Progenitor cell of endocrine pancreas (in vitro differentiated cells): ENCODE results near the gene SEPTIN6. TPM values are rescaled to one million over a fixed set of nuclear protein-coding genes. Genes with fewer than 3 reads are reported as not detected.
"Not testable (repeated sequence)": the region's sequence is repeated elsewhere in the genome, so short reads cannot be mapped to it uniquely, and the experiment has no call there.

ENCODE experiments used
- DNase-seq: peaks from one replicate; pipeline ENCODE4 v3.0.0; 2021; ENCODE audit warnings: low spot score; ENCODE audit not compliant: unreplicated experiment
- H3K27ac Mint-ChIP-seq: 2 replicates; pipeline ENCODE4 v1.8.0; 2021; ENCODE audit warnings: mild to moderate bottlenecking, moderate library complexity, mixed read lengths
- H3K27me3 Mint-ChIP-seq: 2 replicates; pipeline ENCODE4 v1.8.0; 2021; ENCODE audit warnings: mixed read lengths
- H3K36me3 Mint-ChIP-seq: 2 replicates; pipeline ENCODE4 v1.8.0; 2022; ENCODE audit warnings: mixed read lengths; ENCODE audit not compliant: insufficient read depth
- H3K4me1 Mint-ChIP-seq: 2 replicates; pipeline ENCODE4 v1.8.0; 2021; ENCODE audit warnings: low read depth, mixed read lengths
- H3K4me3 Mint-ChIP-seq: 2 replicates; pipeline ENCODE4 v1.8.0; 2021; ENCODE audit warnings: low read depth, mild to moderate bottlenecking, moderate library complexity, mixed read lengths
- H3K9me3 Mint-ChIP-seq: 2 replicates; pipeline ENCODE4 v1.8.0; 2021; ENCODE audit warnings: low read depth, mixed read lengths
- CTCF ChIP-seq: fragments of 200-600 bp; sonication (generic); IDR thresholded peaks from one replicate; pipeline ENCODE4 v1.5.0; 2021; ENCODE audit warnings: antibody characterized with exemption, mild to moderate bottlenecking; ENCODE audit not compliant: unreplicated experiment
- total RNA-seq: library from RNA; stranded (reverse); gene quantifications from 2 replicates; pipeline ENCODE4 v1.2.1, GENCODE V29; 2021

Gene SEPTIN6
- total RNA-seq, 1 donor from 2014 or later, result 37.1 TPM

DNA sequence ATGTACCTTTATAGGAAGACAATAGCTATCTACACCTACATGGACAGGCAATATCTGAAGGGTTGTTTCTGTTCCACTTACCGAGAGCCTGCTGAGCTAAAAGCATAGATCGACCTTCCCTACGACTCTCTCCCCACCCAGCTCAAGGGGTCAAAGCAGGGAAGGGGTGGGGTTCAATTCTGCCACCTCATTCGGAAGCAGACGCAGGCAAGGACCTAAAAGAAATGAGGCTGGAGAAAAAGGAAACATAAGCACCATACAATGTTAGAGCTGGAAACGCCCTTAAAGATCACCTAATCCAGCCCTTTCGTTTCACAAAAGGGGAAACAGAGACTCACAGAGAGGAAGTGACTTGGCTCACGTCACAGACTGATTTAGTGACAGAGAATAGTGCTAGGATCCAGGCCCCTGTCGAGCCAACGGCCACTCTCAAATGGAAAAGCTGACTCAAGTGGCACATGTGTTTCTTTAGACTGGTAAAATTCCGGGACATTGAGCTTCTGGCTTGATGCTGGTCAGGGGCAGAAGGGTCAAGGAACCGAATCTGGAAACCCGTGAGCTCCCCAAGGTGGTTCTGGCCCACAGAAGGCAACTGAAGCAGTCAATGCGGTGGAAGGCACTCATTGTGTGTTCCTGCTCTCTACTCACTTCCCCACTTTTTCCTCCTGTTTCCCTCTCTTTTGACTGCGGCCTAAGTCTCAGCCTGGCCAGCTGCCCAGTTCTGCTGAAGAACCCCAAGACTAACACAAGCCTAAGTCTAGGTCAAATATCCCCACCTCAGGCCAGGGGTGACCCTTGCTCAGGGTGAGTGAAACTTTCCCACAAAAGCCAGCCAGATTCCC is 7.5 kb downstream of the SEPTIN6 start:
- Mint-ChIP-seq H3K9me3 (peaks cover 9% of the 10 kb centered on the region), H3K27ac (no peak overlapping the region), H3K4me1 (peaks cover 3% of the 10 kb centered on the region), H3K36me3 (no peaks in the 10 kb centered on the region), H3K27me3 (no peaks in the 10 kb centered on the region), H3K4me3 (no peak overlapping the region)
- no peak for DNase-seq
- no peak for TF ChIP-seq CTCF

GRCh38 chrX:119684916-119685224 is 8.1 kb downstream of the SEPTIN6 start:
- Mint-ChIP-seq H3K4me1 (peaks cover 3% of the 10 kb centered on the region), H3K27ac (no peak overlapping the region), H3K36me3 (no peaks in the 10 kb centered on the region), H3K4me3 (no peak overlapping the region), H3K27me3 (no peaks in the 10 kb centered on the region), H3K9me3 (peaks cover 9% of the 10 kb centered on the region)
- DNase-seq, result no peak
- no peak for TF ChIP-seq CTCF

GRCh38 chrX:119684312-119684711 is 8.7 kb downstream of the SEPTIN6 start:
- not testable (repeated sequence) for H3K9me3 Mint-ChIP-seq

DNA sequence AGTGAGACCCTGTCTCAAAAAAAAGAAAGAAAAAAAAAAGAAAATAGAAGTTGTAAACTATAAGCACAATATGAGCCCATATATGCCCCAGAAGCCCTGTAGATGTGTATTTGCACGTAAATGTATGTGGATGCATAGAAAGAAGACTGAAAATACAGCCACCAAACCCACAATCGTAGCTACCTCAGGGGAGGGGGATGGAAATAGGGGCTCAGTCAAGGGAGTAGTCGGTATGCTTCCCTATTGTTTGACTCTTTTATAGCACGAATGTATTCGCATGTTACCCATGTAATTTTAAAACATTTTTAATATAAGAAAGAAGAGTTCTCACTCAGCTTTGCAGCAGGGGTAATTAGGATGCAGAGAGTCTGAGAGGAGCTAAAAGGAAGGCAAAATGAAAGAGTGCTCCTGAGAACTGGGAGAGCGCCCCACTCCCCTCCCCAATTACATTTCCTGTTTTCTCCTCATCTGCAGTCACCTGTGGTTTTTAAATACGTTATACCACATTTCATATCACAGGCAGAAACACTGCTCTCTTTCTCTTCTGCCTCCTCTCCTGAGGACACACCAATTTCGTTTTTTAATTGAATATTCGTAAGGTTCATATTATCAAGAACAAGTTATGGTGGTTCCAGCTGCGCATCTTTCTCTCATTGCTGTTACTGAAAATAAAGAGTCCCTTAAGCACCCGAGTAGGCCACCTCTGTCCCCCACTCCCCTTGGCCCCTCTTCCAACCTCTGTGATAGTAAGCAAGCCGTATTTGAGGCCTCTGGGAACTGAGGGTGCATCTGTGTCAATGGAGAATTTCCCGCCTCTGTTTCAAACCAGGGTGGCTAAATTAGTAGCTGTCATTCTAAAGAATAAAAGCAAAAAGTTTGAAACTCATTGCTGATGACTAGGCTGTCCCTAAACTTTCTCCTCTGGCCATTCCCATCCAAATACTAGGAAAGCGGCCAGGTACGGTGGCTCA is 10.7 kb downstream of the SEPTIN6 start:
- TF ChIP-seq CTCF, result no peak
- no peak overlapping the region for H3K4me3 Mint-ChIP-seq
- H3K27ac Mint-ChIP-seq, result no peak overlapping the region
- no peak for DNase-seq
- peaks cover 12% of the 10 kb centered on the region for H3K9me3 Mint-ChIP-seq
- H3K4me1 Mint-ChIP-seq, result peaks cover 3% of the 10 kb centered on the region
- H3K36me3 Mint-ChIP-seq, result no peaks in the 10 kb centered on the region
- H3K27me3 Mint-ChIP-seq, result no peaks in the 10 kb centered on the region

More at GRCh38 chrX:119684312-119684711, 8.7 kb downstream of the SEPTIN6 start:
- H3K4me3 Mint-ChIP-seq, H3K27me3 Mint-ChIP-seq, H3K4me1 Mint-ChIP-seq, H3K36me3 Mint-ChIP-seq, H3K27ac Mint-ChIP-seq, DNase-seq: not testable (repeated sequence)

DNA sequence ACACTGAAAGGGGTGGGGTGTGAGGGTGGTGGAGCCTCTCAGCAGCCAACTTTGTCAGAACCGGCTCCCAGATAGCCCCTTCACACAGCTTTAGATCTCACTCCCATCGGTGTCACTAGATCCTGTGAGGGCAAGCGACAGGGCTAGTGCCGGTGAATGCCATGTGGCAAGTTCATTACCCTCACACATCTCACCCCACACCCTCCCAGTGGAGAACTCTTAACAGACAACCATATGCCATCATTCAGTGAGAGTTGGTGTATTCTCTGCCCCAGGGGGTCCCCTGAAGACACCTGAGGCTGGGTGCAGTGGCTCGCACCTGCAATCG is 15.3 kb downstream of the SEPTIN6 start:
- Mint-ChIP-seq H3K4me3 (no peak overlapping the region), H3K4me1 (peaks cover 3% of the 10 kb centered on the region), H3K27ac (no peak overlapping the region), H3K36me3 (peaks cover 1% of the 10 kb centered on the region), H3K27me3 (no peaks in the 10 kb centered on the region), H3K9me3 (peaks cover 10% of the 10 kb centered on the region)
- DNase-seq, result no peak
- TF ChIP-seq CTCF, result no peak
